NCI-H128 (cell line): ENCODE measurements around the gene WNT9A.
"Not testable (repeated sequence)": the region's sequence is repeated elsewhere in the genome, so short reads cannot be mapped to it uniquely, and the experiment has no call there.

Experiments used
- DNase-seq: peaks from one replicate; lab custom pipeline; 2025; ENCODE audit not compliant: unreplicated experiment; lab: John Stamatoyannopoulos, UW

Gene WNT9A

GRCh38 chr1:227889047-227889862 is 58.5 kb downstream of the WNT9A start:
- no peak for DNase-seq

- DNase-seq: no peak
Observed at GRCh38 chr1:227888404-227889046, 59.2 kb downstream of the WNT9A start.

- DNase-seq: no peak
Observed at GRCh38 chr1:227887697-227888403, 59.9 kb downstream of the WNT9A start.

GRCh38 chr1:227886993-227887696 is 60.6 kb downstream of the WNT9A start:
- no peak for DNase-seq

- DNase-seq: no peak
Observed at GRCh38 chr1:227886503-227886961, 61.2 kb downstream of the WNT9A start.

- DNase-seq: no peak
Observed at GRCh38 chr1:227885648-227886502, 61.9 kb downstream of the WNT9A start.

GRCh38 chr1:227885135-227885647 is 62.5 kb downstream of the WNT9A start:
- no peak for DNase-seq

- no peak for DNase-seq
Observed at GRCh38 chr1:227884370-227885134, 63.2 kb downstream of the WNT9A start.

- DNase-seq: no peak
Observed at GRCh38 chr1:227883641-227884301, 64.0 kb downstream of the WNT9A start.

GRCh38 chr1:227883073-227883520 is 64.6 kb downstream of the WNT9A start:
- no peak for DNase-seq

GRCh38 chr1:227880342-227880924 is 67.3 kb downstream of the WNT9A start:
- DNase-seq: no peak

GRCh38 chr1:227877810-227878209 is 69.9 kb downstream of the WNT9A start:
- DNase-seq: not testable (repeated sequence)

GRCh38 chr1:227871892-227872291 is 75.8 kb downstream of the WNT9A start:
- not testable (repeated sequence) for DNase-seq

- DNase-seq: no peak
Observed at GRCh38 chr1:227870366-227870765, 77.4 kb downstream of the WNT9A start.

GRCh38 chr1:227869851-227870305 is 77.9 kb downstream of the WNT9A start:
- DNase-seq: no peak

GRCh38 chr1:227869279-227869842 is 78.4 kb downstream of the WNT9A start:
- no peak for DNase-seq
